AML-193 (cell line): ENCODE measurements around the gene ECHS1.
A peak's percentile ranks its signal among the peaks of the same experiment; 100 is the strongest.
"Not testable (repeated sequence)": the region's sequence is repeated elsewhere in the genome, so short reads cannot be mapped to it uniquely, and the experiment has no call there.

Source experiments
- DNase-seq, 2 experiments: peaks; one replicate each; lab custom pipeline; 2025; lab: John Stamatoyannopoulos, UW

ECHS1 gene

GRCh38 chr10:133378251-133379096, 5.3 kb upstream of the ECHS1 start:
- DNase-seq, result peak; percentile 16 to 24

GRCh38 chr10:133377818-133378250, 4.7 kb upstream of the ECHS1 start:
- DNase-seq, result no peak

GRCh38 chr10:133377025-133377817, 4.1 kb upstream of the ECHS1 start:
- DNase-seq, result no peak

GRCh38 chr10:133376183-133376582, 3.0 kb upstream of the ECHS1 start:
- not testable (repeated sequence) for DNase-seq

GRCh38 chr10:133375357-133376115, 2.4 kb upstream of the ECHS1 start:
- no peak for DNase-seq

GRCh38 chr10:133372507-133372906, 647 bp downstream of the ECHS1 start:
- no peak for DNase-seq

- no peak for DNase-seq
These were observed 2.9 kb downstream of the ECHS1 start for GRCh38 chr10:133370030-133370786.

- no peak for DNase-seq
These were observed 5.0 kb downstream of the ECHS1 start for GRCh38 chr10:133368153-133368552.

- not testable (repeated sequence) for DNase-seq
These were observed 5.7 kb downstream of the ECHS1 start for GRCh38 chr10:133367461-133367860.

- no peak for DNase-seq
These were observed 6.4 kb downstream of the ECHS1 start for GRCh38 chr10:133366751-133367150.

GRCh38 chr10:133366130-133366478, 7.0 kb downstream of the ECHS1 start:
- no peak for DNase-seq

- no peak for DNase-seq
These were observed 7.6 kb downstream of the ECHS1 start for GRCh38 chr10:133365461-133366129.

- DNase-seq, result no peak
These were observed 8.3 kb downstream of the ECHS1 start for GRCh38 chr10:133364645-133365431.

GRCh38 chr10:133362846-133363245, 10.3 kb downstream of the ECHS1 start:
- no peak for DNase-seq

GRCh38 chr10:133361773-133362441, 11.2 kb downstream of the ECHS1 start:
- DNase-seq, result no peak

- no peak for DNase-seq
These were observed 11.9 kb downstream of the ECHS1 start for GRCh38 chr10:133361227-133361626.

- no peak for DNase-seq
These were observed 13.1 kb downstream of the ECHS1 start for GRCh38 chr10:133359972-133360610.

GRCh38 chr10:133359554-133359971, 13.6 kb downstream of the ECHS1 start:
- DNase-seq, result no peak

GRCh38 chr10:133358925-133359310, 14.2 kb downstream of the ECHS1 start:
- no peak for DNase-seq
